Caco-2 (cell line): Measurements from ENCODE around the gene DYRK1A. TPM values are rescaled to one million over a fixed set of nuclear protein-coding genes. Genes with fewer than 3 reads are reported as not detected.

Experiments used
- BruUV-seq: library from RNA; stranded (reverse); fragments of 400-500 nt; replicated peaks from 2 replicates; lab custom pipeline; 2021; lab: Mats Ljungman, UMichigan
- CTCF ChIA-PET: fragments of 300-600 bp; sonication (Branson Sonifier 250); formaldehyde crosslinking; loops from one replicate; lab custom pipeline; 2022; ENCODE audit warnings: antibody characterized with exemption; lab: Charles Lee
- POLR2A ChIA-PET: fragments of 300-600 bp; sonication (Branson Sonifier 250); formaldehyde crosslinking; loops from one replicate; lab custom pipeline; 2022; ENCODE audit warnings: antibody characterized with exemption; lab: Charles Lee
- DNase-seq, 2 experiments: peaks; one replicate each; pipeline versions ENCODE4 v3.0.0 to v3.0.0-alpha.2; 2020 to 2022
- H3K27me3 ChIP-seq: replicated peaks from 2 replicates; pipeline ENCODE4 v1.6.0; 2011; ENCODE audit warnings: low read length; ENCODE audit not compliant: control insufficient read depth, insufficient read depth
- H3K36me3 ChIP-seq: 2 replicates; pipeline ENCODE4 v1.5.1; 2011; ENCODE audit warnings: low read length; ENCODE audit not compliant: control insufficient read depth, insufficient read depth
- H3K4me1 ChIP-seq: fragments of 250-450 bp; sonication (Bioruptor Pico); 2 replicates; pipeline ENCODE4 v1.5.1; 2020; ENCODE audit warnings: mild to moderate bottlenecking
- H3K4me3 ChIP-seq: 2 replicates; pipeline ENCODE4 v1.5.1; 2011; ENCODE audit warnings: low read depth, mild to moderate bottlenecking, control low read depth, low read length
- H3K9me3 ChIP-seq: fragments of 250-450 bp; sonication (Bioruptor Pico); 2 replicates; pipeline ENCODE4 v1.5.1; 2020; ENCODE audit warnings: mild to moderate bottlenecking, moderate library complexity
- H3K27ac Mint-ChIP-seq: one replicate; pipeline ENCODE4 v1.8.0; 2022; ENCODE audit warnings: mixed read lengths; ENCODE audit not compliant: unreplicated experiment
- H3K27me3 Mint-ChIP-seq: one replicate; pipeline ENCODE4 v1.8.0; 2022; ENCODE audit warnings: mixed read lengths; ENCODE audit not compliant: insufficient read depth, unreplicated experiment
- H3K36me3 Mint-ChIP-seq: one replicate; pipeline ENCODE4 v1.8.0; 2022; ENCODE audit warnings: mild to moderate bottlenecking, mixed read lengths; ENCODE audit not compliant: insufficient read depth, unreplicated experiment
- H3K4me1 Mint-ChIP-seq: one replicate; pipeline ENCODE4 v1.8.0; 2022; ENCODE audit warnings: low read depth, mixed read lengths; ENCODE audit not compliant: unreplicated experiment
- H3K4me3 Mint-ChIP-seq: one replicate; pipeline ENCODE4 v1.8.0; 2022; ENCODE audit warnings: mild to moderate bottlenecking, moderate library complexity, mixed read lengths; ENCODE audit not compliant: unreplicated experiment
- H3K9me3 Mint-ChIP-seq: one replicate; pipeline ENCODE4 v1.8.0; 2022; ENCODE audit warnings: mixed read lengths; ENCODE audit not compliant: unreplicated experiment
- intact Hi-C: fragments of 100-400 bp; cut with micrococcal nuclease; formaldehyde crosslinking; loops from one replicate; pipeline ENCODE4 v1.10.0; 2022; ENCODE audit not compliant: unreplicated experiment
- total RNA-seq: library from RNA; stranded (reverse); gene quantifications from 2 replicates; pipeline ENCODE4 v1.2.3, GENCODE V29; 2022
- TF ChIP-seq, protein P1 (sequence below), 2 experiments: fragments of 200-600 bp in 1 of 2; IDR thresholded peaks; 1 replicate in 1 of 2; 2 replicates in 1 of 2; pipeline versions ENCODE4 v1.5.1 to v1.8.0; 2011 to 2022; ENCODE audit warnings: antibody characterized with exemption in 1 of 2, control low read depth in 1 of 2, inconsistent platforms in 1 of 2, low read depth in 1 of 2, low read length in 1 of 2, mild to moderate bottlenecking in 1 of 2, moderate library complexity in 1 of 2; ENCODE audit not compliant: insufficient read depth in 1 of 2, severe bottlenecking in 1 of 2, unreplicated experiment in 1 of 2

DYRK1A gene
- total RNA-seq, 1 experiment from 2014 or later = 50.9 TPM

- ChIA-PET POLR2A (interaction anchor here (0.6 kb wide), 1 partner anchor 20 kb away, joined by 3 read pairs; no protein-coding TSS in a partner anchor), CTCF (no interaction called here)
- BruUV-seq = no TSS peak
Measured at GRCh38 chr21:37432710-37433455, 66.3 kb downstream of the DYRK1A start.

GRCh38 chr21:37433456-37433840 lies 66.9 kb downstream of the DYRK1A start:
- H3K4me3 ChIP-seq = no peak overlapping the region
- Mint-ChIP-seq H3K27me3 (no peaks in the 10 kb centered on the region), H3K4me1 (peaks cover 15% of the 10 kb centered on the region), H3K4me3 (no peak overlapping the region), H3K36me3 (peaks cover under 1% of the 10 kb centered on the region), H3K27ac (no peak overlapping the region), H3K9me3 (peaks cover 2% of the 10 kb centered on the region)
- H3K27me3 ChIP-seq = no peaks in the 10 kb centered on the region
- no peaks in the 10 kb centered on the region for H3K9me3 ChIP-seq
- H3K4me1 ChIP-seq = 0 out of 2 replicates have a peak, but pooled peaks cover 6% of the 10 kb centered on the region
- intact Hi-C loops = no loop called here
- ChIA-PET CTCF (no interaction called here), POLR2A (no interaction called here)
- DNase-seq = no peak
- TF ChIP-seq, protein P1, sequence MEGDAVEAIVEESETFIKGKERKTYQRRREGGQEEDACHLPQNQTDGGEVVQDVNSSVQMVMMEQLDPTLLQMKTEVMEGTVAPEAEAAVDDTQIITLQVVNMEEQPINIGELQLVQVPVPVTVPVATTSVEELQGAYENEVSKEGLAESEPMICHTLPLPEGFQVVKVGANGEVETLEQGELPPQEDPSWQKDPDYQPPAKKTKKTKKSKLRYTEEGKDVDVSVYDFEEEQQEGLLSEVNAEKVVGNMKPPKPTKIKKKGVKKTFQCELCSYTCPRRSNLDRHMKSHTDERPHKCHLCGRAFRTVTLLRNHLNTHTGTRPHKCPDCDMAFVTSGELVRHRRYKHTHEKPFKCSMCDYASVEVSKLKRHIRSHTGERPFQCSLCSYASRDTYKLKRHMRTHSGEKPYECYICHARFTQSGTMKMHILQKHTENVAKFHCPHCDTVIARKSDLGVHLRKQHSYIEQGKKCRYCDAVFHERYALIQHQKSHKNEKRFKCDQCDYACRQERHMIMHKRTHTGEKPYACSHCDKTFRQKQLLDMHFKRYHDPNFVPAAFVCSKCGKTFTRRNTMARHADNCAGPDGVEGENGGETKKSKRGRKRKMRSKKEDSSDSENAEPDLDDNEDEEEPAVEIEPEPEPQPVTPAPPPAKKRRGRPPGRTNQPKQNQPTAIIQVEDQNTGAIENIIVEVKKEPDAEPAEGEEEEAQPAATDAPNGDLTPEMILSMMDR (IDR thresholded peaks at IDR 0.05; ENCODE audit: insufficient read depth in 1 of 2, low read depth in 1 of 2, low read length in 1 of 2, severe bottlenecking in 1 of 2, unreplicated experiment in 1 of 2) = no peak
- no TSS peak for BruUV-seq
- H3K36me3 ChIP-seq = no peaks in the 10 kb centered on the region; the same call in 1 of the 2 replicates

More at GRCh38 chr21:37432710-37433455, 66.3 kb downstream of the DYRK1A start:
- TF ChIP-seq, protein P1 (IDR thresholded peaks at IDR 0.05; ENCODE audit: insufficient read depth in 1 of 2, low read depth in 1 of 2, low read length in 1 of 2, severe bottlenecking in 1 of 2, unreplicated experiment in 1 of 2) = no peak
- Mint-ChIP-seq H3K27ac (no peak overlapping the region), H3K4me1 (peaks cover 15% of the 10 kb centered on the region), H3K4me3 (no peak overlapping the region), H3K27me3 (no peaks in the 10 kb centered on the region), H3K36me3 (peaks cover 6% of the 10 kb centered on the region), H3K9me3 (no peaks in the 10 kb centered on the region)
- no peaks in the 10 kb centered on the region for H3K27me3 ChIP-seq
- intact Hi-C loops = no loop called here
- no peak for DNase-seq
- H3K9me3 ChIP-seq = no peaks in the 10 kb centered on the region
- H3K4me1 ChIP-seq = 0 out of 2 replicates have a peak, but pooled peaks cover 6% of the 10 kb centered on the region
- no peak overlapping the region for H3K4me3 ChIP-seq
- H3K36me3 ChIP-seq = no peaks in the 10 kb centered on the region; the same call in 1 of the 2 replicates

DNA sequence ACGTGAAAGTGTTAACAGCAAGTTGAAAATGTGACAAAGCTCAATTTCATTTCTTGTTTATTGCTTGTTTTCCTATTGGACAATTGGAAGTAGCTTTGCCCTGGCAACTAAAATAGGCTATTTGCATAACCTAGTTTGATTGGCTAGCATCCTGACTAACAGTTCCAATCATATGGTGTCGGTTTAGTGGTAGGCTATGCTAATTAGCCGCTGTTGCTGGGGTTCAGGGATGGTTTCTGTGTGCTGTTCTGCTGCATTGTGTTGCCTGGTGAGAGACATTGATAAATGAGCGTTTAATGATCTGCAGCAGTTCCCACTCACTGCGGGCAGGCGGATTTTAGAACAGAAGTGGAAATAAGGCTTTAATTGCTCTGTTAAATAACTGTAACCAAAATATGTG lies 68.5 kb downstream of the DYRK1A start:
- H3K27me3 ChIP-seq = no peaks in the 10 kb centered on the region
- H3K36me3 ChIP-seq = no peaks in the 10 kb centered on the region; the same call in 1 of the 2 replicates
- peak; percentile 29 to 60 for DNase-seq
- Mint-ChIP-seq H3K27me3 (no peaks in the 10 kb centered on the region), H3K36me3 (peaks cover 6% of the 10 kb centered on the region), H3K4me1 (peaks cover 9% of the 10 kb centered on the region), H3K27ac (no peak overlapping the region), H3K4me3 (no peak overlapping the region), H3K9me3 (peaks cover 8% of the 10 kb centered on the region)
- ChIA-PET CTCF (no interaction called here), POLR2A (no interaction called here)
- 0 out of 2 replicates have a peak, but pooled peaks cover 6% of the 10 kb centered on the region for H3K4me1 ChIP-seq
- no peaks in the 10 kb centered on the region; the same call in 1 of the 2 replicates for H3K9me3 ChIP-seq
- BruUV-seq = no TSS peak
- TF ChIP-seq, protein P1 (IDR thresholded peaks at IDR 0.05; ENCODE audit: insufficient read depth in 1 of 2, low read depth in 1 of 2, low read length in 1 of 2, severe bottlenecking in 1 of 2, unreplicated experiment in 1 of 2) = no peak
- no peak overlapping the region for H3K4me3 ChIP-seq
- intact Hi-C loops = no loop called here
